Endothelial cell of umbilical vein (primary cell): ENCODE data around the gene RNF217. TPM values are rescaled to one million over a fixed set of nuclear protein-coding genes. Genes with fewer than 3 reads are reported as not detected.

Experiments used
- BruUV-seq: library from RNA; stranded (reverse); fragments of 400-500 nt; replicated peaks from 2 replicates; lab custom pipeline; 2021; lab: Mats Ljungman, UMichigan
- CTCF ChIA-PET: fragments of 300-600, 350-600 bp; sonication (Branson Sonifier 250); formaldehyde crosslinking; loops from one replicate; lab custom pipeline; 2021; ENCODE audit warnings: antibody characterized with exemption, inconsistent platforms; lab: Charles Lee
- POLR2A ChIA-PET: fragments of 300-600, 350-600 bp; sonication (Branson Sonifier 250); formaldehyde crosslinking; loops from one replicate; lab custom pipeline; 2021; ENCODE audit warnings: antibody characterized with exemption, inconsistent platforms; lab: Charles Lee
- DNase-seq: peaks from one replicate; pipeline ENCODE4 v3.0.0-alpha.2; 2011; ENCODE audit warnings: low read depth, low spot score
- FAIRE-seq: peaks from 2 replicates; lab custom pipeline; 2011; peaks lifted over from hg19 to GRCh38; lab: Jason Lieb, UNC
- H2AFZ ChIP-seq: 2 replicates; pipeline ENCODE4 v1.6.0; 2012; ENCODE audit warnings: low read depth, low read length, control low read depth, inconsistent platforms
- H3K27ac ChIP-seq: 2 replicates; pipeline ENCODE4 v1.5.1; 2011; ENCODE audit warnings: low read depth, mild to moderate bottlenecking, control low read depth, low read length, moderate library complexity; ENCODE audit not compliant: insufficient read depth
- H3K27me3 ChIP-seq, 2 experiments: 2 replicates each; pipeline versions ENCODE4 v1.6.0 to v1.6.1; 2011; ENCODE audit warnings: low read length in 2 of 2, mixed read lengths in 1 of 2; ENCODE audit not compliant: control insufficient read depth in 2 of 2, insufficient read depth in 2 of 2
- H3K36me3 ChIP-seq, 2 experiments: 2 replicates in 1 of 2; 3 replicates in 1 of 2; pipeline ENCODE4 v1.5.1; 2011; ENCODE audit warnings: low read length in 2 of 2, mild to moderate bottlenecking in 1 of 2, moderate library complexity in 1 of 2; ENCODE audit not compliant: control insufficient read depth in 2 of 2, insufficient read depth in 2 of 2; ENCODE audit errors: extremely low read depth in 1 of 2
- H3K4me1 ChIP-seq: 3 replicates; pipeline ENCODE4 v1.5.1; 2011; ENCODE audit warnings: mild to moderate bottlenecking, low read length; ENCODE audit not compliant: control insufficient read depth, insufficient read depth; ENCODE audit errors: extremely low read depth
- H3K4me2 ChIP-seq: 2 replicates; pipeline ENCODE4 v1.6.1; 2011; ENCODE audit warnings: low read length, control low read depth, mixed read lengths; ENCODE audit not compliant: insufficient read depth
- H3K4me3 ChIP-seq, 3 experiments: fragments of 200-600 bp in 1 of 3; sonication (generic), shearing (Covaris generic) in 1 of 3; replicated peaks in 1 of 3; 2 replicates each; pipeline ENCODE4 v1.5.1; 2011 to 2016; ENCODE audit warnings: control low read depth in 3 of 3, low read length in 3 of 3, mild to moderate bottlenecking in 2 of 3, inconsistent platforms in 1 of 3, low read depth in 1 of 3, moderate library complexity in 1 of 3; ENCODE audit not compliant: insufficient read depth in 1 of 3
- H3K79me2 ChIP-seq: 2 replicates; pipeline ENCODE4 v1.6.0; 2012; ENCODE audit warnings: low read length, inconsistent platforms; ENCODE audit not compliant: control insufficient read depth, insufficient read depth
- H3K9ac ChIP-seq: replicated peaks from 2 replicates; pipeline ENCODE3; 2011; ENCODE audit warnings: low read length, control low read depth; ENCODE audit not compliant: insufficient read depth; ENCODE audit errors: extremely low read depth
- H3K9me1 ChIP-seq: replicated peaks from 3 replicates; pipeline ENCODE4 v1.6.0; 2011; ENCODE audit warnings: mild to moderate bottlenecking, low read length; ENCODE audit not compliant: control insufficient read depth, insufficient read depth; ENCODE audit errors: extremely low read depth
- H3K9me3 ChIP-seq: replicated peaks from 2 replicates; pipeline ENCODE4 v1.5.1; 2012; ENCODE audit warnings: low read length, inconsistent platforms; ENCODE audit not compliant: control insufficient read depth, insufficient read depth
- H4K20me1 ChIP-seq: replicated peaks from 2 replicates; pipeline ENCODE3; 2011; ENCODE audit warnings: mild to moderate bottlenecking, low read length; ENCODE audit not compliant: control insufficient read depth, insufficient read depth; ENCODE audit errors: extremely low read depth
- CTCF ChIP-seq, 2 donors: IDR thresholded peaks; 1 replicate in 1 of 2; 2 replicates in 1 of 2; pipeline ENCODE4 v1.5.1; 2011; ENCODE audit warnings: low read length in 2 of 2, mild to moderate bottlenecking in 2 of 2, moderate library complexity in 2 of 2, control low read depth in 1 of 2, inconsistent platforms in 1 of 2, low read depth in 1 of 2; ENCODE audit not compliant: insufficient read depth in 1 of 2; ENCODE audit errors: extremely low read depth in 1 of 2
- EZH2 ChIP-seq: IDR thresholded peaks from 2 replicates; pipeline ENCODE4 v1.6.1; 2012; ENCODE audit warnings: borderline replicate concordance, low read depth, mild to moderate bottlenecking, moderate library complexity, low read length, inconsistent platforms; ENCODE audit not compliant: severe bottlenecking
- FOS ChIP-seq: IDR thresholded peaks from 2 replicates; pipeline ENCODE4 v1.6.1; 2011; ENCODE audit warnings: mild to moderate bottlenecking, low read length, moderate library complexity, borderline replicate concordance; ENCODE audit not compliant: insufficient read depth
- GATA2 ChIP-seq: IDR thresholded peaks from 2 replicates; pipeline ENCODE4 v1.7.0; 2011; ENCODE audit warnings: low read depth, mild to moderate bottlenecking, moderate library complexity, mixed read lengths, low read length; ENCODE audit not compliant: insufficient read length, insufficient read depth
- JUN ChIP-seq: IDR thresholded peaks from 2 replicates; pipeline ENCODE4 v1.6.1; 2011; ENCODE audit warnings: borderline replicate concordance, low read depth; ENCODE audit not compliant: insufficient read length, insufficient read depth
- MAX ChIP-seq: IDR thresholded peaks from 2 replicates; pipeline ENCODE4 v1.6.1; 2011; ENCODE audit not compliant: insufficient read depth, insufficient read length
- MYC ChIP-seq: IDR thresholded peaks from one replicate; pipeline ENCODE4 v1.6.1; 2011; ENCODE audit warnings: mild to moderate bottlenecking, low read depth, low read length
- POLR2A ChIP-seq: IDR thresholded peaks from 2 replicates; pipeline ENCODE4 v1.6.1; 2012; ENCODE audit warnings: low read depth, mild to moderate bottlenecking, control low read depth, low read length
- POLR2AphosphoS5 ChIP-seq: IDR thresholded peaks from 2 replicates; pipeline ENCODE4 v1.6.1; 2012; ENCODE audit warnings: low read depth, mild to moderate bottlenecking, control low read depth, low read length, moderate library complexity; ENCODE audit not compliant: insufficient read depth
- dilution Hi-C: fragments of 300-500 bp; cut with MboI; formaldehyde crosslinking; loops from one replicate; pipeline ENCODE4 v1.15.0; 2019; ENCODE audit warnings: low sequenced_read_pairs; ENCODE audit not compliant: extremely low pct_ligation_motif_present
- intact Hi-C: fragments of 100-400 bp; cut with micrococcal nuclease; formaldehyde crosslinking; loops from one replicate; pipeline ENCODE4 v1.10.0; 2022
- polyA plus RNA-seq, 4 experiments: library from polyadenylated mRNA; depleted of rRNA in 3 of 4; stranded (reverse) in 3 of 4; unstranded in 1 of 4; fragments of >200 nt; gene quantifications; 2 replicates each; pipeline versions ENCODE4 v1.2.1 to v1.2.3, GENCODE V29; 2011 to 2012; ENCODE audit warnings: missing spikeins in 1 of 4
- total RNA-seq: library from RNA; stranded (reverse); gene quantifications from 2 replicates; pipeline ENCODE4 v1.2.3, GENCODE V29; 2021

Gene RNF217
- total and polyA plus RNA-seq, 2 donors (not counting 3 experiments of a cell fraction or from before 2014, with no cell fraction given), result 8.8 to 32.5 TPM

GRCh38 chr6:125027287-125027686, 65.0 kb downstream of the RNF217 start:
- ChIA-PET POLR2A (no interaction called here), CTCF (no interaction called here)
- DNase-seq (no peak), FAIRE-seq (no peak)
- no peaks in the 10 kb centered on the region for H3K9me3 ChIP-seq
- peaks cover 5% of the 10 kb centered on the region for H3K4me1 ChIP-seq
- no peak overlapping the region for H2AFZ ChIP-seq
- dilution Hi-C loops, result no loop called here
- H4K20me1 ChIP-seq, result peaks cover 2% of the 10 kb centered on the region
- H3K27ac ChIP-seq, result no peak overlapping the region
- no peak overlapping the region for H3K4me3 ChIP-seq
- TF ChIP-seq FOS, result no peak
- TF ChIP-seq EZH2, result no peak
- no peak for TF ChIP-seq CTCF (IDR thresholded peaks at IDR 0.05; ENCODE audit: extremely low read depth in 1 of 2, insufficient read depth in 1 of 2, low read depth in 1 of 2, low read length in 2 of 2)
- TF ChIP-seq MYC, result no peak
- no peak for TF ChIP-seq POLR2A
- no peak for TF ChIP-seq POLR2AphosphoS5
- TF ChIP-seq GATA2, result no peak
- TF ChIP-seq MAX, result no peak
- TF ChIP-seq JUN, result no peak
- no peaks in the 10 kb centered on the region for H3K27me3 ChIP-seq
- H3K79me2 ChIP-seq, result peaks cover 3% of the 10 kb centered on the region
- H3K36me3 ChIP-seq, result no peaks in the 10 kb centered on the region
- no peaks in the 10 kb centered on the region for H3K9me1 ChIP-seq
- no peak overlapping the region for H3K9ac ChIP-seq
- no peak overlapping the region for H3K4me2 ChIP-seq
- BruUV-seq, result no TSS peak
- intact Hi-C loops, result loop anchor here (10.0 kb wide), 1 partner anchor 152 kb away; no protein-coding TSS in a partner anchor
